ENCODE measurements around the gene DNHD1.

DNHD1 gene

GRCh38 chr11:6541356-6541755 lies 44.3 kb downstream of the DNHD1 start:
- TF ChIP-seq USF1 (IDR thresholded peaks at IDR 0.05): no peak
- no peak for TF ChIP-seq EP300 (IDR thresholded peaks at IDR 0.05; ENCODE audit: borderline replicate concordance)
- TF ChIP-seq FOXM1 (IDR thresholded peaks at IDR 0.05; ENCODE audit: borderline replicate concordance, low read depth): no peak
- no peak for TF ChIP-seq REST (IDR thresholded peaks at IDR 0.05; ENCODE audit: low read depth)

DNA sequence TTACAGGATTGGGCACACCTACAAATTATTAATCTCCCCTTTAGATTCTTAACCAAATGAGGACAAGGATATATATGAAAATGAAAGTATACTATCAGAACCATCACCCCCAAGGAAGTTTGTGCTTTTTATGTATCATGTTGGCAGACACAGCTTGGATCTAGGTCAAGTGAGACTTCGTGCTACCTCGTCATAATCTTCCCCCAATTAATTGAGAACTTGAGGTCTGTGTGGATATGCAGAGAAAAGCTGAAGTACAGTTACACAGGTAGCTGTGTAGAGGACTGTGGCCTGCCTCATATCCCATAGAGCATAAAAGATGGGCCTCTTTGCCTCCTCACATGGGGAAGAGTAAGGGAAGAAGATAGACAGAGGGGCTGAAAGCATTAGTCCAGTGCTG lies 45.6 kb downstream of the DNHD1 start:
- TF ChIP-seq NFIC (IDR thresholded peaks at IDR 0.05) (no peak), TCF12 (IDR thresholded peaks at IDR 0.05; ENCODE audit: low read depth) (no peak), EP300 (IDR thresholded peaks at IDR 0.05; ENCODE audit: borderline replicate concordance) (no peak), ZBTB7A (IDR thresholded peaks at IDR 0.05; ENCODE audit: low read depth) (no peak), RAD21 (IDR thresholded peaks at IDR 0.05; ENCODE audit: low read depth) (no peak), YY1 (IDR thresholded peaks at IDR 0.05; ENCODE audit: low read depth) (no peak), FOXM1 (IDR thresholded peaks at IDR 0.05; ENCODE audit: borderline replicate concordance, low read depth) (no peak), TEAD4 (IDR thresholded peaks at IDR 0.05) (no peak), USF1 (IDR thresholded peaks at IDR 0.05) (no peak), REST (IDR thresholded peaks at IDR 0.05; ENCODE audit: low read depth) (no peak), CREB1 (IDR thresholded peaks at IDR 0.05; ENCODE audit: low read depth) (no peak), EGR1 (IDR thresholded peaks at IDR 0.05) (no peak), CEBPB (IDR thresholded peaks at IDR 0.05) (no peak), TAF1 (IDR thresholded peaks at IDR 0.05; ENCODE audit: low read depth) (no peak)
- TF ChIP-seq, protein P1, sequence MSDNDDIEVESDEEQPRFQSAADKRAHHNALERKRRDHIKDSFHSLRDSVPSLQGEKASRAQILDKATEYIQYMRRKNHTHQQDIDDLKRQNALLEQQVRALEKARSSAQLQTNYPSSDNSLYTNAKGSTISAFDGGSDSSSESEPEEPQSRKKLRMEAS (IDR thresholded peaks at IDR 0.05): no peak

- no peak for TF ChIP-seq CEBPB (IDR thresholded peaks at IDR 0.05)
- TF ChIP-seq RAD21 (IDR thresholded peaks at IDR 0.05; ENCODE audit: low read depth): no peak
- no peak for TF ChIP-seq TAF1 (IDR thresholded peaks at IDR 0.05; ENCODE audit: low read depth)
- no peak for TF ChIP-seq REST (IDR thresholded peaks at IDR 0.05; ENCODE audit: low read depth)
- no peak for TF ChIP-seq EGR1 (IDR thresholded peaks at IDR 0.05)
- TF ChIP-seq ZBTB7A (IDR thresholded peaks at IDR 0.05; ENCODE audit: low read depth): no peak
- TF ChIP-seq USF1 (IDR thresholded peaks at IDR 0.05): no peak
- no peak for TF ChIP-seq FOXM1 (IDR thresholded peaks at IDR 0.05; ENCODE audit: borderline replicate concordance, low read depth)
- TF ChIP-seq CREB1 (IDR thresholded peaks at IDR 0.05; ENCODE audit: low read depth): no peak
- TF ChIP-seq, protein P1 (IDR thresholded peaks at IDR 0.05): no peak
- TF ChIP-seq EP300 (IDR thresholded peaks at IDR 0.05; ENCODE audit: borderline replicate concordance): no peak
- no peak for TF ChIP-seq TEAD4 (IDR thresholded peaks at IDR 0.05)
- TF ChIP-seq NFIC (IDR thresholded peaks at IDR 0.05): no peak
- TF ChIP-seq TCF12 (IDR thresholded peaks at IDR 0.05; ENCODE audit: low read depth): no peak
- no peak for TF ChIP-seq YY1 (IDR thresholded peaks at IDR 0.05; ENCODE audit: low read depth)
Observed at GRCh38 chr11:6544921-6545850, 48.1 kb downstream of the DNHD1 start.

All from Ishikawa (cell line).